MM.1S (cell line): ENCODE data around the gene DCN.

ENCODE experiments used
- EZH2 ChIP-seq: fragments of 300-600 bp; sonication (generic); optimal IDR thresholded peaks from 2 replicates; pipeline ENCODE3; 2017; ENCODE audit warnings: low read depth, mild to moderate bottlenecking, antibody characterized with exemption, low read length, mixed read lengths
- EZH2phosphoT487 ChIP-seq: fragments of 300-600 bp; sonication (generic); IDR thresholded peaks from 2 replicates; pipeline ENCODE4 v1.6.1; 2018; ENCODE audit warnings: antibody characterized with exemption, low read length
- TF ChIP-seq, protein P1 (sequence below): fragments of 300-600 bp; sonication (generic); IDR thresholded peaks from 2 replicates; pipeline ENCODE4 v1.5.1; 2016; ENCODE audit warnings: antibody characterized with exemption, low read length, mixed read lengths

- TF ChIP-seq, protein P1, sequence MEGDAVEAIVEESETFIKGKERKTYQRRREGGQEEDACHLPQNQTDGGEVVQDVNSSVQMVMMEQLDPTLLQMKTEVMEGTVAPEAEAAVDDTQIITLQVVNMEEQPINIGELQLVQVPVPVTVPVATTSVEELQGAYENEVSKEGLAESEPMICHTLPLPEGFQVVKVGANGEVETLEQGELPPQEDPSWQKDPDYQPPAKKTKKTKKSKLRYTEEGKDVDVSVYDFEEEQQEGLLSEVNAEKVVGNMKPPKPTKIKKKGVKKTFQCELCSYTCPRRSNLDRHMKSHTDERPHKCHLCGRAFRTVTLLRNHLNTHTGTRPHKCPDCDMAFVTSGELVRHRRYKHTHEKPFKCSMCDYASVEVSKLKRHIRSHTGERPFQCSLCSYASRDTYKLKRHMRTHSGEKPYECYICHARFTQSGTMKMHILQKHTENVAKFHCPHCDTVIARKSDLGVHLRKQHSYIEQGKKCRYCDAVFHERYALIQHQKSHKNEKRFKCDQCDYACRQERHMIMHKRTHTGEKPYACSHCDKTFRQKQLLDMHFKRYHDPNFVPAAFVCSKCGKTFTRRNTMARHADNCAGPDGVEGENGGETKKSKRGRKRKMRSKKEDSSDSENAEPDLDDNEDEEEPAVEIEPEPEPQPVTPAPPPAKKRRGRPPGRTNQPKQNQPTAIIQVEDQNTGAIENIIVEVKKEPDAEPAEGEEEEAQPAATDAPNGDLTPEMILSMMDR = no peak
- TF ChIP-seq EZH2 = no peak
- no peak for TF ChIP-seq EZH2phosphoT487
These were observed 1.8 kb downstream of the DCN start for GRCh38 chr12:91180582-91181395.
